ENCODE measurements around the gene LPAR1. TPM values are rescaled to one million over a fixed set of nuclear protein-coding genes. Genes with fewer than 3 reads are reported as not detected.

The LPAR1 gene
- total RNA-seq, 5 donors from 2014 or later (not counting 1 experiment from before 2014, with no cell fraction given), result 0.26 to 0.47 (median 0.41) TPM; not detected in 2

DNA sequence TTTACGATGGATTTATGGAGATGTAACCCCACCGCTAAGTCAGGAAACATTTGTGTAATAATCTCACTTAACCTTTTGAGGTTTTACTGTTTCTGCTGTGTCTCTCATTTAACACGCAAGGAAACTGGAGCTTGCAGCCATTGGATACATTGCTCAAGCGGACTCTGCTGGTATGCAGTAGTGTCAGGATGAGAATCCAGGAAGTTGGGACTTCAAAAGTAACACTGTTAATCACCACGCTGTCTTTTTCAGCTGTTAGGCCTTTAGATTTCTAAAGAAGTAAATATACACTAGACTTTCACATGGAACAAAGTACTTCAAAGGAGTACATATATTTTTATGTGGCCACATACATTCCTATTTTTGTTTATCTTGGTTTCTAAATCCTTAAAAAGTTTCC is 114.7 kb downstream of the LPAR1 start:
- ChIA-PET POLR2A (no interaction called here), CTCF (no interaction called here)
- DNase-seq (no peak), ATAC-seq (replicated peaks in 1 of 4) (no peak)
- H3K9me3 Mint-ChIP-seq, result no peaks in the 10 kb centered on the region
- H3K4me3 ChIP-seq (ENCODE audit: control insufficient read depth in 1 of 2, extremely low read depth in 1 of 2, low read length in 1 of 2), result no peak overlapping the region
- no peak overlapping the region for H3K27ac ChIP-seq (ENCODE audit: low read length)
- H3K4me1 Mint-ChIP-seq, result no peaks in the 10 kb centered on the region
- H3K27me3 ChIP-seq (replicated peaks in 1 of 2; ENCODE audit: control insufficient read depth in 2 of 2, extremely low read depth in 1 of 2, insufficient read depth in 2 of 2, low read length in 1 of 2), result no peaks in the 10 kb centered on the region
- no peaks in the 10 kb centered on the region for H3K27me3 Mint-ChIP-seq
- no peaks in the 10 kb centered on the region for H3K9me3 ChIP-seq
- H3K36me3 ChIP-seq (ENCODE audit: control insufficient read depth in 2 of 2, extremely low read depth in 1 of 2, insufficient read depth in 1 of 2, low read length in 1 of 2), result no peaks in the 10 kb centered on the region
- no peak overlapping the region for H3K4me3 Mint-ChIP-seq
- H3K27ac Mint-ChIP-seq, result no peak overlapping the region
- WGBS (ENCODE audit: insufficient coverage), result 100% methylated on average over 1 of the region's 5 CpGs
- no peaks in the 10 kb centered on the region for H3K36me3 Mint-ChIP-seq
- H3K4me1 ChIP-seq (ENCODE audit: control insufficient read depth in 1 of 2, extremely low read depth in 1 of 2, insufficient read depth in 2 of 2, low read length in 2 of 2), result no peaks in the 10 kb centered on the region

DNA sequence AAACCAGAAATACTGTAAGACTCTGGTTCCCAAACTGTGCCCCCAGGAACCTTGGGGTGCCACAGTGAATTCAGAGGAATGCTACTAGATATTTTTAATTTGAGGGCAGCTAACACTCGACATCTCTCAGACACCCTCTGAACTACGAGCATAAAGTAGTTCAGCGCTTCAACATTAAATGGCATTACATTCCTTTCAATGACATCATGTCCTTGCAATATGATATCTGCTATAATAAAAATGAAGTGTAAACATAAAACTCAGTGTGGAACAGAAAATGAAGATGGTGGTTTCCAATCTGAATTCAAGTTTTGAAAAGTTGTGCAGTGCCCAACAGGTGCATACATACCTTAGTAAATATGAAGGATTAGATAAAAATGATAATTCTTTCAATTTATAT is 116.1 kb downstream of the LPAR1 start:
- POLR2A ChIA-PET, result no interaction called here

DNA sequence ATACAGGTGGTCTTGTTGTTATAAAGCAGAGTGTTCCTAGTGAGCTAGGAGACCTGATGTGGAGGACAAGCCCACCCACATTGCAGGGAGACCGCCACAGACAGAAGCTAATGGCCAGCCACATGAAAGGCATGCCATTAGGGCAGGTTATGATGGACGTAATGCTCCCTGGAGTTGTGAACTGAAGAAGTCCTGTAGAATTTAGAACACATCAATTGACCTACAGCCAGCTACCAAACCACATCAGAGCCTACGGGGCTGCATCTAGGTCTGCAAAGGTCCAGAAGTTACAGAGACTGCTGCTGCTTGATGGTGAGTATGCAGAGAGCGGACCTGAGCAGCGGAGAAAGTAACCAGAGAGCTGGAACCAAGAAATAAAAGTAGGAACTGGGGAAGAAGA is 116.6 kb downstream of the LPAR1 start:
- H3K4me1 ChIP-seq (ENCODE audit: control insufficient read depth in 1 of 2, extremely low read depth in 1 of 2, insufficient read depth in 2 of 2, low read length in 2 of 2), result no peaks in the 10 kb centered on the region
- WGBS (ENCODE audit: insufficient coverage), result 89% methylated on average over 3 of the region's 5 CpGs
- Mint-ChIP-seq H3K36me3 (no peaks in the 10 kb centered on the region), H3K9me3 (no peaks in the 10 kb centered on the region), H3K4me3 (no peak overlapping the region), H3K27ac (no peak overlapping the region), H3K4me1 (no peaks in the 10 kb centered on the region), H3K27me3 (no peaks in the 10 kb centered on the region)
- no peaks in the 10 kb centered on the region for H3K9me3 ChIP-seq
- ChIA-PET POLR2A (no interaction called here), CTCF (no interaction called here)
- H3K36me3 ChIP-seq (ENCODE audit: control insufficient read depth in 2 of 2, extremely low read depth in 1 of 2, insufficient read depth in 1 of 2, low read length in 1 of 2), result no peaks in the 10 kb centered on the region
- no peak for DNase-seq
- H3K4me3 ChIP-seq (ENCODE audit: control insufficient read depth in 1 of 2, extremely low read depth in 1 of 2, low read length in 1 of 2), result no peak overlapping the region
- H3K27ac ChIP-seq (ENCODE audit: low read length), result no peak overlapping the region
- H3K27me3 ChIP-seq (replicated peaks in 1 of 2; ENCODE audit: control insufficient read depth in 2 of 2, extremely low read depth in 1 of 2, insufficient read depth in 2 of 2, low read length in 1 of 2), result no peaks in the 10 kb centered on the region
- ATAC-seq (replicated peaks in 1 of 4), result no peak

More for the DNA sequence above, 116.1 kb downstream of the LPAR1 start:
- Mint-ChIP-seq H3K4me1 (no peaks in the 10 kb centered on the region), H3K4me3 (no peak overlapping the region), H3K36me3 (no peaks in the 10 kb centered on the region), H3K9me3 (no peaks in the 10 kb centered on the region), H3K27ac (no peak overlapping the region), H3K27me3 (no peaks in the 10 kb centered on the region)
- Histone ChIP-seq H3K27me3 (replicated peaks in 1 of 2; ENCODE audit: control insufficient read depth in 2 of 2, extremely low read depth in 1 of 2, insufficient read depth in 2 of 2, low read length in 1 of 2) (no peaks in the 10 kb centered on the region), H3K27ac (ENCODE audit: low read length) (no peak overlapping the region), H3K4me3 (ENCODE audit: control insufficient read depth in 1 of 2, extremely low read depth in 1 of 2, low read length in 1 of 2) (no peak overlapping the region), H3K9me3 (no peaks in the 10 kb centered on the region), H3K36me3 (ENCODE audit: control insufficient read depth in 2 of 2, extremely low read depth in 1 of 2, insufficient read depth in 1 of 2, low read length in 1 of 2) (no peaks in the 10 kb centered on the region), H3K4me1 (ENCODE audit: control insufficient read depth in 1 of 2, extremely low read depth in 1 of 2, insufficient read depth in 2 of 2, low read length in 2 of 2) (no peaks in the 10 kb centered on the region)
- CTCF ChIA-PET, result no interaction called here
- no peak for DNase-seq
- no CpG with 5 or more reads among the region's 3 CpGs for WGBS (ENCODE audit: insufficient coverage)
- no peak for ATAC-seq (replicated peaks in 1 of 4)

DNA sequence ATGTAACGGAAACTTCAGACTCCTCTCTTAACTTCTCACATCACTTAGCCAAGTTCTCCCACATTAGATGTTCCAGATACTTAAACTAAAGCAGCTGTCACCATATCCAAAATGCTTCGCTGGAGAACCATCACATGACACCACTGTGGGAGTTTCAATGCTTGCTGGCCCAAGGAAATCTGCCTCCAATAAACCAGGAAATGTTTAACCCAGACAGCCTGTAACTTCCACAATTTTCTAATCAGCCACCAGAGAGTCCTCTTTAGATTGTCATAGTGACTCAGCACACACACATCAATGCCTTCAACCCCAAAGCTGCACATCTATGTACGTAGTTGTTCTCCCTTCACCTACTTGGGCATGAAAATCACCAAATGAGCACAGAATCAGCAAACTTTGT is 118.7 kb downstream of the LPAR1 start:
- Mint-ChIP-seq H3K4me3 (no peak overlapping the region), H3K27me3 (no peaks in the 10 kb centered on the region), H3K27ac (no peak overlapping the region), H3K9me3 (peaks cover 0 to 3% (median 3%) of the 10 kb centered on the region in 3 donors), H3K36me3 (no peaks in the 10 kb centered on the region), H3K4me1 (no peaks in the 10 kb centered on the region)
- Histone ChIP-seq H3K4me3 (ENCODE audit: control insufficient read depth in 1 of 2, extremely low read depth in 1 of 2, low read length in 1 of 2) (no peak overlapping the region), H3K27me3 (replicated peaks in 1 of 2; ENCODE audit: control insufficient read depth in 2 of 2, extremely low read depth in 1 of 2, insufficient read depth in 2 of 2, low read length in 1 of 2) (no peaks in the 10 kb centered on the region), H3K27ac (ENCODE audit: low read length) (no peak overlapping the region), H3K36me3 (ENCODE audit: control insufficient read depth in 2 of 2, extremely low read depth in 1 of 2, insufficient read depth in 1 of 2, low read length in 1 of 2) (no peaks in the 10 kb centered on the region), H3K4me1 (ENCODE audit: control insufficient read depth in 1 of 2, extremely low read depth in 1 of 2, insufficient read depth in 2 of 2, low read length in 2 of 2) (no peaks in the 10 kb centered on the region), H3K9me3 (no peaks in the 10 kb centered on the region)
- DNase-seq, result no peak
- 61% methylated on average over 2 of the region's 3 CpGs for WGBS (ENCODE audit: insufficient coverage)
- CTCF ChIA-PET, result no interaction called here
- POLR2A ChIA-PET, result no interaction called here
- ATAC-seq (replicated peaks in 1 of 4), result no peak

DNA sequence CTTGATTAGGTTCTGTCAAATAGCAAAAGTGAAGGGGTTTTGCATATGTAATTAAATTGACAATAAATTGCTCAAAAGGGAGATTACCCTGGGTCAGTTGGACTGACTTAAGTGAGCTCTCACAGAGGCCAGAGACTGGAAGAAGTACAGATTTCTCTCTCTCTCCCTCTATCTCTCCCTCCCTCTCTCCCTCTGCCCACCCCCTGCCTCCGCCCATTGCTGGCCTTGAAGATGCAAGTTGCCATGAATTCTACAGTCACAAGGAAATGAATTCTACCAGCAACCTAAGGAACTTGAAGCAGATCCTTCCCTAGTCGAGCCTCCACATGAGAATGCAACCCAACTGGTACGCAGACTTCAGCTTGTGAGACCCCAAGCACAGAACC is 119.2 kb downstream of the LPAR1 start:
- no peak overlapping the region for H3K4me3 Mint-ChIP-seq
- no peak for ATAC-seq (replicated peaks in 1 of 4)
- no peaks in the 10 kb centered on the region for H3K9me3 ChIP-seq
- H3K27ac Mint-ChIP-seq, result no peak overlapping the region
- no peak overlapping the region for H3K27ac ChIP-seq (ENCODE audit: low read length)
- WGBS (ENCODE audit: insufficient coverage), result 70% methylated on average over 1 of the region's 3 CpGs
- H3K27me3 Mint-ChIP-seq, result no peaks in the 10 kb centered on the region
- no peaks in the 10 kb centered on the region for H3K27me3 ChIP-seq (replicated peaks in 1 of 2; ENCODE audit: control insufficient read depth in 2 of 2, extremely low read depth in 1 of 2, insufficient read depth in 2 of 2, low read length in 1 of 2)
- DNase-seq, result no peak
- no peaks in the 10 kb centered on the region for H3K36me3 ChIP-seq (ENCODE audit: control insufficient read depth in 2 of 2, extremely low read depth in 1 of 2, insufficient read depth in 1 of 2, low read length in 1 of 2)
- H3K4me3 ChIP-seq (ENCODE audit: control insufficient read depth in 1 of 2, extremely low read depth in 1 of 2, low read length in 1 of 2), result no peak overlapping the region
- no peaks in the 10 kb centered on the region for H3K36me3 Mint-ChIP-seq
- ChIA-PET POLR2A (no interaction called here), CTCF (no interaction called here)
- H3K9me3 Mint-ChIP-seq, result peaks cover 3 to 6% (median 5%) of the 10 kb centered on the region in 3 donors
- H3K4me1 Mint-ChIP-seq, result no peaks in the 10 kb centered on the region
- H3K4me1 ChIP-seq (ENCODE audit: control insufficient read depth in 1 of 2, extremely low read depth in 1 of 2, insufficient read depth in 2 of 2, low read length in 2 of 2), result no peaks in the 10 kb centered on the region

DNA sequence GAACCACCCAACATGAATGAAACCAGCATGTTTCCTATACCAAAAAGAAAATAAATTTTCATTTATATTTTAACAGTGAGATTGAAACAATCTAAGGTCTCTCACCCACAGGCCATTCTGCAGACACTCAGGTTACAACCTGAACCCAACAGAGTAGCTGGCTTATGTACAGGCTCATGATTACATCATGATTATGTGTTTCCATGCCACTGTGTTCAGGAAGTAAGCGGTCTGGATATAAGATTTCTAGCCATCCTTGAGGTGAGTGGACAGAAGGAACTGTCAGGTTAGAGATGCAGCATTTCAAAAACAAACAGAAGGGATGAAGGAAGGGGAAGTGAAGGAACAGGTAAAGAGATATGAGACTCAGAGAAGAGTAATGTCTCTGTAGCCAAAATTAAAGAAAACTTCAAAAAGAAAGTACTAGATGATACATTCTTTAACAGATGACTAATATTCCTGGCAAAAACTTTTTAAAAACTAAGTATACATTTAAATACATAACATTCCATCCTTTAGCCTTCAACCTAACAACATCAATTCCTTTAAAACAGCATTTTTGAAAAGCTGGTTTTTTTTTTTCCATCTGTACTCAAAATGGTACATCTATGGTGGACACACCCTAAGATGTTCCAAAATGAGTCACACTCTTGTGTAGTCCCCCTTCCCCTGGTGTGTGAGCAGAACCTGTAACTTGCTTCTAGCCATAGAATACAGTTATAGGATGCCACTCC is 119.8 kb downstream of the LPAR1 start:
- Histone ChIP-seq H3K4me3 (ENCODE audit: control insufficient read depth in 1 of 2, extremely low read depth in 1 of 2, low read length in 1 of 2) (no peak overlapping the region), H3K36me3 (ENCODE audit: control insufficient read depth in 2 of 2, extremely low read depth in 1 of 2, insufficient read depth in 1 of 2, low read length in 1 of 2) (no peaks in the 10 kb centered on the region), H3K9me3 (no peaks in the 10 kb centered on the region), H3K4me1 (ENCODE audit: control insufficient read depth in 1 of 2, extremely low read depth in 1 of 2, insufficient read depth in 2 of 2, low read length in 2 of 2) (no peaks in the 10 kb centered on the region), H3K27ac (ENCODE audit: low read length) (no peak overlapping the region), H3K27me3 (replicated peaks in 1 of 2; ENCODE audit: control insufficient read depth in 2 of 2, extremely low read depth in 1 of 2, insufficient read depth in 2 of 2, low read length in 1 of 2) (no peaks in the 10 kb centered on the region)
- H3K36me3 Mint-ChIP-seq, result no peaks in the 10 kb centered on the region
- H3K4me1 Mint-ChIP-seq, result no peaks in the 10 kb centered on the region
- ATAC-seq (replicated peaks in 1 of 4) (no peak), DNase-seq (no peak)
- CTCF ChIA-PET, result no interaction called here
- no peaks in the 10 kb centered on the region for H3K27me3 Mint-ChIP-seq
- no peak overlapping the region for H3K27ac Mint-ChIP-seq
- WGBS (ENCODE audit: insufficient coverage), result 80% methylated on average over 1 of the region's 1 CpG
- POLR2A ChIA-PET, result no interaction called here
- peaks cover 4 to 10% (median 9%) of the 10 kb centered on the region in 3 donors for H3K9me3 Mint-ChIP-seq
- H3K4me3 Mint-ChIP-seq, result no peak overlapping the region

DNA sequence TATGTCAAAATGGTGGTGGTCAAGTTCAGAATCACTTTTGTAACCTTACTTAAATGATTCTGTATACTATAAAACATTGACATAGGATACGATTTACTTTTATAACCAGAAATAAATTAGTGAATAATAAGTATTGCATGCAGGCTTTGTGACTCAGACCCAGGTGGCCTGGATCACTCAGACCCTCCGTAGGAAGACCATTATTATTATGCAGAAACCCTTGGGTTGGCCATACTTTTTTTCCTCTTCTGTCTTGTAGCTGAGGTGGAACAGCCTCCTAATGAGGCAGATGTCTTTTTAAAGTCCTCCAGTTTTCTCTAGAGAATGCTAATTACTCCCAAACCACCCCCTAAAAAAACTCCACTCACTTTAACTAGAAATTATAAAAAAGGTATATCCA is 121.9 kb downstream of the LPAR1 start:
- H3K4me3 ChIP-seq (ENCODE audit: control insufficient read depth in 1 of 2, extremely low read depth in 1 of 2, low read length in 1 of 2), result no peak overlapping the region
- ChIA-PET POLR2A (no interaction called here), CTCF (no interaction called here)
- Mint-ChIP-seq H3K27ac (no peak overlapping the region), H3K36me3 (no peaks in the 10 kb centered on the region), H3K4me1 (no peaks in the 10 kb centered on the region), H3K9me3 (peaks cover 7 to 19% (median 17%) of the 10 kb centered on the region in 3 donors), H3K27me3 (no peaks in the 10 kb centered on the region), H3K4me3 (no peak overlapping the region)
- no peaks in the 10 kb centered on the region for H3K27me3 ChIP-seq (replicated peaks in 1 of 2; ENCODE audit: control insufficient read depth in 2 of 2, extremely low read depth in 1 of 2, insufficient read depth in 2 of 2, low read length in 1 of 2)
- H3K27ac ChIP-seq (ENCODE audit: low read length), result no peak overlapping the region
- DNase-seq (no peak), ATAC-seq (replicated peaks in 1 of 4) (no peak)
- no peaks in the 10 kb centered on the region for H3K4me1 ChIP-seq (ENCODE audit: control insufficient read depth in 1 of 2, extremely low read depth in 1 of 2, insufficient read depth in 2 of 2, low read length in 2 of 2)
- WGBS (ENCODE audit: insufficient coverage), result no CpG with 5 or more reads among the region's 2 CpGs
- no peaks in the 10 kb centered on the region for H3K36me3 ChIP-seq (ENCODE audit: control insufficient read depth in 2 of 2, extremely low read depth in 1 of 2, insufficient read depth in 1 of 2, low read length in 1 of 2)
- no peaks in the 10 kb centered on the region for H3K9me3 ChIP-seq
